GM19351 (cell line): ENCODE data around the gene KAT6B.
A peak's percentile ranks its signal among the peaks of the same experiment; 100 is the strongest.
"Not testable (repeated sequence)": the region's sequence is repeated elsewhere in the genome, so short reads cannot be mapped to it uniquely, and the experiment has no call there.

Experiments
- ATAC-seq: cut with Tn5 transposase; IDR thresholded peaks from one replicate; pipeline ENCODE4 v1.9.1; 2021; ENCODE audit warnings: mild to moderate bottlenecking, moderate library complexity; ENCODE audit not compliant: unreplicated experiment

The KAT6B gene

GRCh38 chr10:74887614-74888284 is 61.3 kb downstream of the KAT6B start:
- ATAC-seq = no peak

- no peak for ATAC-seq
Observed at GRCh38 chr10:74888962-74889661, 62.7 kb downstream of the KAT6B start.

- ATAC-seq = no peak
Observed at GRCh38 chr10:74889662-74889998, 63.2 kb downstream of the KAT6B start.

GRCh38 chr10:74890460-74890859 is 64.1 kb downstream of the KAT6B start:
- no peak for ATAC-seq

GRCh38 chr10:74891053-74891452 is 64.7 kb downstream of the KAT6B start:
- ATAC-seq = no peak

- no peak for ATAC-seq
Observed at GRCh38 chr10:74892839-74893238, 66.4 kb downstream of the KAT6B start.

GRCh38 chr10:74893329-74893728 is 66.9 kb downstream of the KAT6B start:
- ATAC-seq = not testable (repeated sequence)

GRCh38 chr10:74896788-74897527 is 70.6 kb downstream of the KAT6B start:
- no peak for ATAC-seq

- peak; percentile 67 for ATAC-seq
Observed at GRCh38 chr10:74898201-74898976, 72.0 kb downstream of the KAT6B start.

GRCh38 chr10:74900297-74900696 is 73.9 kb downstream of the KAT6B start:
- peak; percentile 65 for ATAC-seq

GRCh38 chr10:74901301-74901700 is 74.9 kb downstream of the KAT6B start:
- ATAC-seq = no peak

GRCh38 chr10:74901867-74902450 is 75.6 kb downstream of the KAT6B start:
- no peak for ATAC-seq

GRCh38 chr10:74903491-74903890 is 77.1 kb downstream of the KAT6B start:
- no peak for ATAC-seq

- no peak for ATAC-seq
Observed at GRCh38 chr10:74906611-74907198, 80.3 kb downstream of the KAT6B start.

GRCh38 chr10:74909670-74910069 is 83.3 kb downstream of the KAT6B start:
- no peak for ATAC-seq

- ATAC-seq = no peak
Observed at GRCh38 chr10:74910241-74910975, 84.0 kb downstream of the KAT6B start.

- ATAC-seq = no peak
Observed at GRCh38 chr10:74910976-74911350, 84.6 kb downstream of the KAT6B start.

GRCh38 chr10:74912182-74912581 is 85.8 kb downstream of the KAT6B start:
- ATAC-seq = no peak

- no peak for ATAC-seq
Observed at GRCh38 chr10:74912682-74913081, 86.3 kb downstream of the KAT6B start.
